HG02571 (cell line): ENCODE data around the gene NFKBIB.

Source experiments
- ATAC-seq: cut with Tn5 transposase; IDR thresholded peaks from one replicate; pipeline ENCODE4 v1.9.1; 2021; ENCODE audit warnings: mild to moderate bottlenecking, moderate library complexity; ENCODE audit not compliant: unreplicated experiment

Gene NFKBIB

DNA sequence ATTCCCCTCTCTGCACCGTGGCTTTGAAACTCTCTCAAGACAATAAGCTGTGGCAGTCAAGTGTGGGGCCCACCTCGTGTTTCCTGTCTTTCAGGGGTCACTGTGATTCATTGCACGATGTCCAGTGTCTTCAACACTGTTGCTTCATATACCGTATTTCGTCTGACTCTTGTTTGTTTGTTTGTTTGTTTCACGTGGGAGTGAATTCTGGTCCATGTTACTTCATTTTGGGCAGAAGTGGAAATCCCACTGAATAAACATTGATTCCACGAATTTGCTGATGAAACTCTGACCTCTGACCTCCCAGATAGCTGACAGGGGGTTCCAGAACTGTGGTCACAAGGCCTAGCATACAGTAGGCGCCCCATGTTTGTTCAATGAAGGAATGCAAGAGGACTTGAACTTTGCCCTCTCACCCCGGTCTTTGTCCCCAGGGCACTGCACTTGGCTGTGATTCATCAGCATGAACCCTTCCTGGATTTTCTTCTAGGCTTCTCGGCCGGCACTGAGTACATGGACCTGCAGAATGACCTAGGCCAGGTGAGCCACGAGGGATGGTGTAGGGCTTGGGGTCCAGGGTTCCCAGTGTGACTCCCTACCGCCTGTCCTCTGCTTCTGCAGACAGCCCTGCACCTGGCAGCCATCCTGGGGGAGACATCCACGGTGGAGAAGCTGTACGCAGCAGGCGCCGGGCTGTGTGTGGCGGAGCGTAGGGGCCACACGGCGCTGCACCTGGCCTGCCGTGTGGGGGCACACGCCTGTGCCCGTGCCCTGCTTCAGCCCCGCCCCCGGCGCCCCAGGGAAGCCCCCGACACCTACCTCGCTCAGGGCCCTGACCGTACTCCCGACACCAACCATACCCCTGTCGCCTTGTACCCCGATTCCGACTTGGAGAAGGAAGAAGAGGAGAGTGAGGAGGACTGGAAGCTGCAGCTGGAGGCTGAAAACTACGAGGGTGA, 5.1 kb downstream of the NFKBIB start:
- no peak for ATAC-seq

DNA sequence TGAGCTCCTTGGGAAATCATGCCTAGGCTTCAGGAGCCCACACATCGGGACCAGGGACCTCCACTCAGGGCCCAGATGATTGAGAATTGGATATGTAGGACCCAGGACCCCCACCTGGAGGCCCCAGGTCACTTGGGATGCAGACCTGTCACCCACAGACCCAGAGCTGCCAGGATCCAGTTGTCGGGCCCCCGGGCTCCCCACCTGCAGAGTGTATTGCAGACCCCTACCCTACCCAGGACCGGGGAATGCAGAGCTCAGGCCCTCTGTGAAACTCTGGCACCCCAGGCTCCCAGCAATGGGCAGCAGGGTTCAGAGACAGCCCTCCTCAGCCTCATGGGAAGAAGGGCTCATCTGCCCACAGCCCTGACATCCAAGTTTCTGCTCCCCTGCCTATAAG, 5.9 kb downstream of the NFKBIB start:
- no peak for ATAC-seq

DNA sequence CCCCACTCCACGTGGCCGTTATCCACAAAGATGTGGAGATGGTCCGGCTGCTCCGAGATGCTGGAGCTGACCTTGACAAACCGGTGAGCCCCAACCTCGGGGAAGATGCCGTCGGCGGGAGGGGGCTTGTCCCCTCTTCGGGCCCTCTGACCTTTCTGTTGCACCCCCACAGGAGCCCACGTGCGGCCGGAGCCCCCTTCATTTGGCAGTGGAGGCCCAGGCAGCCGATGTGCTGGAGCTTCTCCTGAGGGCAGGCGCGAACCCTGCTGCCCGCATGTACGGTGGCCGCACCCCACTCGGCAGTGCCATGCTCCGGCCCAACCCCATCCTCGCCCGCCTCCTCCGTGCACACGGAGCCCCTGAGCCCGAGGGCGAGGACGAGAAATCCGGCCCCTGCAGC, 7.5 kb downstream of the NFKBIB start:
- ATAC-seq: no peak

DNA sequence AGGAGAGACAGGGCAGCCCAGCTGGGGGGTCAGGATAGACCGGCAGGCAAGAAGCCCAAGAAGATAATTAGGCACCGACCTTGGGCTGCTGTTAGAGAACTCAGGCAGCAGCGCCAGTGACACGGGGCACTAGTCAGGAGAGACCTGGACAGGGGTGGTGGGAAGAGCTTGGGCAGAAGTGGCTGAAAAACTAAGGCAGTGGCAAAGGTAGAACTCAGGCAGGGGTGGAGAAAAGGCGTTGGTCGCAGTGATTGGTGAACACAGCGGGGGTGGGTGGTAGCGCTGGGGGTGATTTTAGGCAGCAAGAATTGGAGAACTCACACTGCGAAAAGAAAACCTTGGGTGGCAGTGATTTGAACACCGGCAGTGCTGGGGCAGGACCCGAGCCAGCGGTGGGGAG, 7.9 kb downstream of the NFKBIB start:
- no peak for ATAC-seq

DNA sequence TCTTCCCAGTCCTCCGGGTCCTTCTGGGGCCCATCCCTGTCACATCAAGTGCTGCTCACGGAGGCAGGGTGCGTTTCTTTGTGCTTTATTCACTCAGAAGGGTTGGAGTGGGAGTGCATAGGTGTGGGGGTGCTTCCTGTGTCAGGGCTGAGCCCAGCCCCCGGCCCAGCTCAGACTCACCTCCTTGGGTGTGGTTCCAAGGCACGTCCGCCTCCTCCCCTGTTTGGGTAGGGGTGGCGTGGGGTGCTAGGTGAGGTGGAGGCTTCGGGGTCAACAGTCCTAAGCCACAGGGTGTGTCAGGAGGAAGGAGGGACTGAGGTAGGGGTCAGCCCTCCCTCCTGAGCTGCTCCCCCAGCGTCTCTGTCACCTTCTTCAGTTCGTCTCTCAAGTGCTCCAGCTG, 9.1 kb downstream of the NFKBIB start:
- ATAC-seq: no peak

DNA sequence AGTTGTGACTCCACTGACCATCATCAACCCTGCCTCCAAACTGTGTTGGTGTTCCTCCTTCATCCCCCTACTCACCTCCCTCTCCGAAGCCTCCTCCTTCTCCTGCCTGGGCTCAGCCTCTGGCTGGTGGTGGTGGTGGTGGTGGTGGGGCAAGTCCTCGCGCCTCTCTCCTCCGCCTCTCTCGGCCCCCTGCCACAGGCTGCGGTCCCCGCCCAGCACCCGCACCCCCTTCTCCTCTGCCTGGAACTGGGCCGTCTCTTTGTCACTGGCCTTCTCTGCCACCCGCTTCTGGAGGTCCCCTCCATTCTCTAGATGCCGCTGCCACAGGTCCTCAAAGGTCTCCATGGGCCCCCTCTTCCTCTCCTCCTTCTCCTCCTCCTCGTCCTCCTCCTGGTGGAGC, 10.7 kb downstream of the NFKBIB start:
- ATAC-seq: no peak

DNA sequence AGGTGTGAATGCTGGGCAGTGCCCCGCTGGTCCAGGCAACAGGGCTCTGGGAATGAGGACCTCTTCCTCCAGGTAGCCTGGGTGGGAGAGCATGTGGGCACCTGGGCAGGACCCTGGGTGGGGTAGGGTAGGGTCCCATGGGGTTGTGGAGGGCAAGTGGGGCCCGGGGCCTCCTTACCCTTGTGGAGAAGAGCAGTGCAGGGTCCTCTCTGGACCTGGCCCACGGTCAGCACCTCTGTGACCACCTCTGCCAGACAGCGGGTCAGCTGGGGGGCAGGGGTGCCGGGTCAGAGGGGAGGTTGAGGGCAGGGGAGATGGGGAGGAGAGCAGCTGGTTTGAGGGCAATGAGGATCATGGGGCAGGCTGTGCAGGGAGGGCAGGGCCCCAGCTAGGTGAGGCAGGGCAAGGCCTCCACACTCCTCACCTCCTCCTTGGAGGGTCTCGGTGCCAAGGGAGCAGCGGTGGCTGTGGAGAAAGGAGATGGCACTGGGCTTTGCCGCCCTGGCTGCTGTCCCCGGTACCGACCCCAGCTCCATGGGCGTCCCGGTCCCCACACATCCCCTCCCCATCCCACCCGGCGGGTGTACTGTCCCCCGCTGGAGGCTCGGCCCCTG, 11.7 kb downstream of the NFKBIB start:
- ATAC-seq: no peak

DNA sequence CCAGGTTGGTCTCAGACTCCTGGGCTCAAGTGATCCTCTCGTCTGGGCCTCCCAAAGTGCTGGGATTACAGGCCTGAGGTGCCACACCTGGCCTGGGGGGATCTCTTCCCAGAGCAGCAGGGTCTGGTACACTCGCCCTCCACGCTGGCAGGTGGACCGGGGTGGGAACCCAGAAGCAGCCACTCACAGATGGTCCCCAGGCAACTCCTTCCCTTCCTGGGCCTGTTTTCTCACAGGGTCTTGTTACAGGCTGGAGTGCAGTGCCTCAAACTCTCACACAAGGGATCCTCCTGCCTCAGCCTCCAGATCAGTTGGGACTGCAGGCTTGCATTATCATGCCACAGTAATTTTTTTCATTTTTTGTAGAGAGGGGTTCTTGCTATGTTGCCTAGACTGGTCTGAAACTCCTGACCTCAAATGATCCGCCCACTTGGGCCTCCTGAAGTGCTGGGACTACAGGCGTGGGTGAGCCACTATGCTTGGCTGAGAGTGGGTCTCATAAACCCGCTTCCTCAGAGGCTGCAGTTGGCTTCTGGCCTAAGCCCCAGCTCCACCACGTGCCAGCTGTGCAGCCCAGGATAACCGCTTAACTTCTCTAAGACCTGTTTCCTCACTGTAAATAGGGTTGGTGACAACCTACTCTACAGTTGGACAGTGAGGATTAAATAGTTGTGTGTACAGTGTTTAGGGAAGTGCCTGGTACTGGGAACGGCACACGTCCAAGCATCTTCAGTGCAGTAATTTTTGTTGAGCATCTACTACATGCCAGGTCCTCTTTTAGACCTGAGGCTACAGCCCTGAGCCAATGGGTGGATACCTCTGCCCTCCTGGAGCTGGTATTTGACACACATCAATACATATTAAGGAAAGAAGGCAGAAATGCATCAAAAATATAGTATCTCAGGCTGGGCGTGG, 13.1 kb downstream of the NFKBIB start:
- no peak for ATAC-seq

DNA sequence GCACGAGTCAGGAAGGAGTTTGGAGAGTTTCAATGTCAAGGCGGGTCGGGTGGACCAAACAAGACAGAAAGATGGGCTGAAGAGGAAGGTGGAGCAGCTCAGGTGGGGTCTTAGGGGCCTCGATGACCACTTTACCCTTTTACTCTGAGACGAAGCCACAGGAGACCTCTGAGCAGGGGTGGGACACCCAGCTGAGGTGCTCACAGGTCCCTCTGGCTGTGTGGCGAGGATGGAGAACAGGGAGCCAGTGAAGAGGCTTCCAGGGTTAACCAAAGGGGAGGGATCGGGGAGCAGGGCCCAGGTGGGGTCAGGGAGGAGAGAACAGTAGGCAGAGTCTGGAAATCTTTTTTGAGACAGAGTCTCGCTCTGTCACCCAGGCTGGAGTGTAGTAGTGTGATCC, 14.2 kb downstream of the NFKBIB start:
- ATAC-seq: no peak

DNA sequence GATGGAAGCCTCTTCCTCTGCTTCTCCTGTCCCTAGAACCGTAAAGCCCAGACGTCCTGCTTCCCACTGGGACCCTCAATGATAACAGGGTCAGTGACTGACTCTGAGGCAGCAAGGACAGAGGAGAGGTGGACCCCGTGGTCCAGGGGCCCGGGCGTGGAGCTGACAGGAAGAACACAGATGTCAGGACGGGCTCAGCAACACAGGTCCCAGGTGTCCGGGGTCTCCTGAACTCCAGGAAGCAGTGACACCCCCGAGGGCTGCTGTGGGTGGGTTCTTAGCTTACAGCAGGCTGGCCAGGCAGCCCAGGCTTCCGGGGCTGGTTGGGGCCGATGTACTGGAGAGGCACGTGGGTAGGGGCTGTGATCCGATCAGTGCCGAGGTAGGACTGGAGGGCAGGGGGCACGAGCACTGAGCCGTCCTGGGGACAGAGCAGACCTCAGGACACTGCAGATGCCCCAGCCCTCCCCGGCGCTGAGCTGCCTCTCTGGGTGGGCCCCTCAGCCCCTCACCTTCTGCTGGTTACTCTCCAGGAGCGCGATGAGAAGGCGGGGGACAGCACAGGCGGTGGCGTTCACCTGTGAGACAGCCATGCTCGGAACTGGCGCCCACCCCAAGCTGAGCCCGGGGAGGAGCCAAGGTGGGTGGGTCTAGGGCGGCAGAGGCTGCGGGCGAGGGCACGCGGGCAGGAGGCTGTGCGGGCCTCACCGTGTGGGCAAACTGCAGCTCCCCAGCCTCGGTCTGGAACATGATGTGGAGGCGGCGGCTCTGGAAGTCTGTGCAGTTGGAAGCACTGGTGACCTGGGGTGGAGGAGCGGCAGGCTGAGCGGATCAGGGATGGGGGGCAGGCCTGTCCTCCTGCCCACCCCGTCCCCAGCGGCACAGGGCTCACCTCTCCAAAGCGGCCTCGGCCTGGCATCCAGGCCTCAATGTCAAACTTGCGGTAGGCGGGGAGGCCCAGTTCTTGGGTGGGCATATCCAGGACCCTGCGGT, 15.9 kb downstream of the NFKBIB start:
- no peak for ATAC-seq

DNA sequence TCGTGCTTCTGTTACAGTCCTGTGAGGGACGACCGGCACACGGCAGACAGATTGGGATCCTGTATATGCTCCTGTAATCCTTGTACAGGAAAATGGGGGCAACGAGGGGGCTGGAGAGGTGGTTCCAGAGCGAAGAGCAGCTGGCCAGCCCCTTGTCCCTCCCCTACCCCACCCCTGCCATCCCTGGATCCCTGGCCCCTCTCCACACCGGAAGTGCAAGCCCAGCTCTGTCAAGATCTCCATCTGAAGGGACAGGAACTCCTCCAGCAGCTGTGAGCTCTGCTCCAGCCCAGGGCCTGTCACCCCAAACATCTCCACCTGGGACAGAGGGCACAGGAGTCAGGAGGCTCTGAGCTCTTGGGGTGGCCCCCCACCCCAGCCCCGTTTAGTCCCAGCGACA, 17.7 kb downstream of the NFKBIB start:
- ATAC-seq: no peak

DNA sequence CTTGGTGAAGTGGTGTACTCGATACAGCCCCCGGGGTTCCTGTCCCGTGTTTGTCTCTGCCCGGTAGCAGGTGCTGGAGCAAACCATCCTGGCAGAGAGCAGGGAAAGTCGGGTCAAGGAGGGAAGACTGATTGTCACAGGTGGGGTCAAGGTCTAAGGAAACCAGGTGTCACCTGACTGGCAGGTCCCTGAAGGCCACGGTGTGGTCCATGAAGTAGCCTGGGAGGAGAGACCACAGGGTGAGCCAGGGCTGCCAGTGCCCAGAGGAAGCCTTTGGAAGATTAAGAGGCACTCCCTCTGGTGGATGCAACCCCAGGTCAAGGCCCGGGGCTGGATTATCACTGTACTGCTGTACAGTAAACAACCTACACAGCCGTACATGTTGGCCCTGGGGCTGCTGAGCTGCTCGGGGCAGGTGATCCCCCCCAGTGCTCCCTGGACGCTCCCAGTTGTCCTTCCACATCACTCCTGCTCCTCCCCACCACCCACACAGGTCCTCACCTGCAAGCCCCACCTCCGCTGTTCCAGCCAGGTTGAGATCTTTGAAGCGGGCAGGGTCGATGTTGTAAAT, 18.2 kb downstream of the NFKBIB start:
- ATAC-seq: no peak

DNA sequence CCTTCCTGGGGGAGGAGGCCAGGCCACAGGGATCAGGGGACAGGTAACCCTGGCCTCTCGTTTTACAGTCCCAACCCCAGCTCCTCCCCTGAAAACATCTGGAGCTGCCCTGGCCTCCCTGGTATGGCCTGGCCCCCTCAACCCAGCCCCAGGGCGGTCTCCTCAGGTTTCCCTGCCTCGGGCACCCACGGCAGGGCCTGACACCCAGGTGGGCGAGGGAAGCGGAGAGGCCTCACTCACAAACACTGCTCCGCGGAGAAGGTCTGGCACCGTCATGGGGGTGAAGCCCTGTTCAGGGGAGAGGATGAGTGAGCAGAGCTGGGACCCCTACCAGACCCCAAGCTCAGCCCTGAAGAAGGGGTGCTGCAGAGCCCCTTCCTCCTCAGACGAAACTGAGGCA, 18.8 kb downstream of the NFKBIB start:
- ATAC-seq: no peak

DNA sequence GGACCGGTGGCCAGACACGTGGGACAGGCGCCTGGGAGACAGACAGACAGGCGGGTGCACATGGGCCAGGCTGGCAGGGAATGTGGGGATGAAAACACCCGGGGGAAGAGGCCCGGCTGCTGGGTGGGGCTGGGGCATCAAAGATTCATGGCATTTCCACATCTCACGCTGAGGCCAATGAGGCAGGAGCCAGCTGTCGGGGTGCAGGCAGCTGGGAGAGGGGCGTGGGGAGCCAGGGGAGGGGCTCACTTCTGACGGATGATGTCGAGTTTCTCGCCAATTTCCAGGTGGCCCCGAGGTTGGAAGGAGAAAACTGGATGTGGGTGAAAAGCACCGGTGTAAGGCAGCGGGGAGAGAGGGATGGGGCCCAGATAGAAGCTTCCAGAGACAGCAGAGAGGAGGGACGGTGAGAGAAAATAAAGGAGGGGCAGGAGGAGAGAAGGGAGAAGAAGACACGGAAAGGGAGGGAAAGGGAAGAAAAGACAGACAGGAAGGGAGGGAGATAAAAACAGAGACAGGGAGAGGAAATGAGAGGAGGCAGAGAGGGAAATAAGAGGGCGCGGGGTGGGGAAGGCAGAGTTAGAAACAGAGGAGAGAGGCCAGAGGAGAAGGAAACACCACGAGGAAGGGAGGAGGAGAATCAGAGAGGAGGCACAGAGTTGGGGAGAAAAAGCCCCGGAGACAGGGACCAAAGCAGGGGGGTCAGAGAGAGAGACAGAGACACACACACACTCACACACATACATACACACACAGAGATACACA, 20.2 kb downstream of the NFKBIB start:
- ATAC-seq: no peak

DNA sequence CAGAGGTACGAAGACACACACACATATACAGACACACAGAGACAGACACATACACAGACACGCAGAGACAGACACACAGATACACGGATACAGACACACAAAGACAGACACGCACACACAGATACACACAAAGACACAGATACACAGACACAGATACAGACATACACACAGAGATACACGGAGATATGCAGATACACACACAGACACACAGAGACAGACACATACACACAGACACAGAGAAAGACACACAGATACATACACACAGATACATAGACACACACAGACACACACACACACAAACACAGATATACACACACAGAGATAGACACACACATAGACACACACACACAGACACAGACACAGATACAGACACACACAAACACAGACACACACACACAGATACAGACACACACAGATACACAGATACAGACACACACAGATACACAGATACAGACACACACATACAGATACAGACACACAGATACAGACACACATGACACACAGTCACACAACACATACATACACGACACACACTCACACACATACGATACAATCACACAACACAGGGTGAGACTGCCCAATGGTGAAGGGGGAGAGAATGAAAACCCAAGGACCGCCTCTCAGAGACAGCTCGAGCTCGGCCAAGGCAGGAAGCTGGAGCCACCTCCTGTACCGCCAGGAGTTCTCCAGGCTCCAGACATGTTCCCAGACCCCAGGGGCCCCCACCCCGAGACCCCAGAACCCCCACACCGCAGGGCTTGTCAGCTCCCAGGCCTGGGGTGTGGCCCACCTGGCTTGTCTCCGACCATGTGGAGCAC, 21.0 kb downstream of the NFKBIB start:
- ATAC-seq: no peak

DNA sequence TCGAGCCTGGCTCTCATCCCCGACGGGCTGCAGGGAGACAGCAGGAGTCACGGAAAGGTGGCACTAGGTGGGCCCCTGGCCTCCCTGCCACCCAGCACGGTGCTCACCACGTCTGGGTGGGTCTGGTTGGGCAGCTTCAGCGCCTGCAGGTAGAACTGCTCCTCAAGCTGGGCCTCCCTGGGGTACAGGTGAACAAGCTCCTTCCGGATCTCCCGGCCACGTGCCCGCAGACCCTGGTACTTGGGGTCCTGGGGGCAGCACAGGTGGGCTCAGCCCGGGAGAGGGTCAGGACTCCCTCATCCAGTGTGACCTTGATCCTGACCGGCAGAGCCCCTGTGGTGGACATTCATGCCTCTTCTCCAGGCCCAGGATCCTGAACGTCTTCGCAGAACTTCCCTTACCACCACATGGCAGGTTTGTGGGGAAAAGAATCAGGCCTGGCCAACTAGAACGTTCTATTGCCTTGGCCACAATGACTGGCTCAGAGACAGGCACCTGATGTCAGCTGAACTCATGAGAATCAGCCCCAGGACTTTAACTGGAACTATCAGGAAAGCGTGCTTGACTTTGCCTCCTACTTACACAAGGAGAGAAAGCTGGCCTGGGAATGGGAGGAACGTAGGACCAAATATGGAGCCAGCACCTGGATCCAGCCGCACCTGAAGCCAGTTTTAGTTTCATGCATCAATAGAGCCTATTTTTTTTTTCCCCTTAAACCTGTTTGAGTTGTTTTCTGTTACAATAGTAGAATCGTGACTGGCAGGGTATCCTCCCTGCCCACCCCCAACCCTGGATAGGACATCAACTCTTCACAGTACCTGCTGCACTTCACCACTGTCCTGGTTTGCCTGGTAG, 21.9 kb downstream of the NFKBIB start:
- no peak for ATAC-seq

DNA sequence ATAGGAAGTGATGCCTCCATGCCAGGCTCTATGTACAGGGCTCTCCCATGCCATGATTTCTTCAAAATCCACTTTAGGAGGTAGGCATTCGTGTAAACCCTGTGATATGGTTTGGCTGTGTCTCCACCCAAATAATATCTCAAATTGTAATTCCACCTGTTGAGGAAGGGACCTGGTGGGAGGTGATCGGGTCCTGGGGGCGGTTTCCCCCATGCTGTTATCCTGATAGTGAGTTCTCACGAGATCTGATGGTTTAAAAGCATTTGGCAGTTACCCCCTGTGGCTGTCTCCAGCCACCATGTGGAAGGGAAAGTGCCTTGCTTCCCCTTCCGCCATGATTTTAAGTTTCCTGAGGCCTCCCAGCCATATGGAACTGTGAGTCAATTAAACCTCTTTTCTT, 22.7 kb downstream of the NFKBIB start:
- ATAC-seq: no peak
